Measurements from ENCODE around the gene FBXO21.

Gene FBXO21

GRCh38 chr12:117143008-117143532 is 47.2 kb downstream of the FBXO21 start:
- no peak for DNase-seq (ENCODE audit: extremely low read depth, low read depth)
- TF ChIP-seq CTCF (IDR thresholded peaks at IDR 0.05; ENCODE audit: low read depth, low read length): no peak

- DNase-seq (ENCODE audit: extremely low read depth, low read depth): no peak
Measured at GRCh38 chr12:117142094-117142493, 48.2 kb downstream of the FBXO21 start.

GRCh38 chr12:117141097-117141898 is 49.0 kb downstream of the FBXO21 start:
- no peak for TF ChIP-seq CTCF (IDR thresholded peaks at IDR 0.05; ENCODE audit: low read depth, low read length)
- DNase-seq (ENCODE audit: extremely low read depth, low read depth): no peak

More at GRCh38 chr12:117142094-117142493, 48.2 kb downstream of the FBXO21 start:
- TF ChIP-seq CTCF (IDR thresholded peaks at IDR 0.05; ENCODE audit: low read depth, low read length): no peak

GRCh38 chr12:117140397-117141096 is 49.7 kb downstream of the FBXO21 start:
- TF ChIP-seq CTCF (IDR thresholded peaks at IDR 0.05; ENCODE audit: low read depth, low read length): no peak
- DNase-seq (ENCODE audit: extremely low read depth, low read depth): no peak

GRCh38 chr12:117139025-117139717 is 51.1 kb downstream of the FBXO21 start:
- no peak for TF ChIP-seq CTCF (IDR thresholded peaks at IDR 0.05; ENCODE audit: low read depth, low read length)
- no peak for DNase-seq (ENCODE audit: extremely low read depth, low read depth)

GRCh38 chr12:117134721-117135120 is 55.5 kb downstream of the FBXO21 start:
- DNase-seq (ENCODE audit: extremely low read depth, low read depth): no peak
- no peak for TF ChIP-seq CTCF (IDR thresholded peaks at IDR 0.05; ENCODE audit: low read depth, low read length)

Measured in AG09319 (cell line).